GM12878 (cell line): Measurements from ENCODE around the gene PRDM16. TPM values are rescaled to one million over a fixed set of nuclear protein-coding genes. Genes with fewer than 3 reads are reported as not detected.

Experiments used
- ATAC-seq: fragments of 200-7000 bp; cut with Tn5 transposase; 3 replicates; pipeline ENCODE4 v1.9.1; 2020; ENCODE audit warnings: mild to moderate bottlenecking, moderate library complexity
- BruUV-seq: library from RNA; stranded (reverse); fragments of 400-500 nt; replicated peaks from 2 replicates; lab custom pipeline; 2021; lab: Mats Ljungman, UMichigan
- CTCF ChIA-PET: fragments of 300-600 bp; sonication (Branson Sonifier 250); formaldehyde crosslinking; extraction: SDS; loops from one replicate; lab custom pipeline; 2021; ENCODE audit warnings: inconsistent platforms; lab: Yijun Ruan, JAX
- POLR2A ChIA-PET: fragments of 350-600 bp; formaldehyde crosslinking; extraction: SDS; loops from one replicate; lab custom pipeline; 2021; ENCODE audit warnings: inconsistent platforms; lab: Charles Lee
- RAD21 ChIA-PET: fragments of 300-600 bp; sonication (Branson Sonifier 250); formaldehyde crosslinking; loops from one replicate; lab custom pipeline; 2023; ENCODE audit warnings: antibody characterized with exemption; ENCODE audit not compliant: unreplicated experiment; lab: Charles Lee
- SMC1A ChIA-PET: fragments of 300-600 bp; sonication (Branson Sonifier 250); formaldehyde crosslinking; loops from one replicate; lab custom pipeline; 2023; ENCODE audit not compliant: unreplicated experiment, uncharacterized antibody; lab: Charles Lee
- DNase-seq: peaks from one replicate; pipeline ENCODE4 v3.0.0-alpha.2; 2011; ENCODE audit warnings: low read depth, low spot score
- FAIRE-seq: peaks from 3 replicates; lab custom pipeline; 2011; peaks lifted over from hg19 to GRCh38; lab: Jason Lieb, UNC
- H2AFZ ChIP-seq: 2 replicates; pipeline ENCODE4 v1.6.0; 2011; ENCODE audit warnings: low read depth, low read length, control low read depth; ENCODE audit not compliant: control insufficient read depth
- H3K27ac ChIP-seq: 2 replicates; pipeline ENCODE4 v1.5.1; 2011; ENCODE audit warnings: control low read depth; ENCODE audit not compliant: control insufficient read depth, insufficient read depth
- H3K27me3 ChIP-seq, 2 experiments: replicated peaks in 1 of 2; 2 replicates each; pipeline versions ENCODE4 v1.6.0 to v1.6.1; 2011; ENCODE audit warnings: low read length in 1 of 2; ENCODE audit not compliant: control insufficient read depth in 2 of 2, insufficient read depth in 2 of 2
- H3K36me3 ChIP-seq, 2 experiments: 2 replicates each; pipeline ENCODE4 v1.5.1; 2011; ENCODE audit warnings: low read length in 1 of 2; ENCODE audit not compliant: control insufficient read depth in 2 of 2, insufficient read depth in 2 of 2
- H3K4me1 ChIP-seq: 2 replicates; pipeline ENCODE4 v1.6.1; 2011; ENCODE audit warnings: mild to moderate bottlenecking, low read length, moderate library complexity, mixed read lengths; ENCODE audit not compliant: control insufficient read depth, insufficient read depth
- H3K4me2 ChIP-seq: 2 replicates; pipeline ENCODE4 v1.6.0; 2011; ENCODE audit warnings: control low read depth; ENCODE audit not compliant: control insufficient read depth, insufficient read depth
- H3K4me3 ChIP-seq: fragments of 200-600 bp; sonication (generic); 2 replicates; pipeline ENCODE4 v1.5.1; 2016
- H3K79me2 ChIP-seq: 2 replicates; pipeline ENCODE4 v1.6.0; 2011; ENCODE audit warnings: low read length; ENCODE audit not compliant: control insufficient read depth, insufficient read depth
- H3K9ac ChIP-seq: 2 replicates; pipeline ENCODE4 v1.8.0; 2011; ENCODE audit warnings: low read length, control low read depth, mixed read lengths; ENCODE audit not compliant: control insufficient read depth, insufficient read depth
- H3K9me3 ChIP-seq: replicated peaks from 3 replicates; pipeline ENCODE4 v1.5.1; 2011; ENCODE audit warnings: mild to moderate bottlenecking, low read length; ENCODE audit not compliant: control insufficient read depth, insufficient read depth
- H4K20me1 ChIP-seq: 2 replicates; pipeline ENCODE4 v1.6.0; 2011; ENCODE audit not compliant: control insufficient read depth, insufficient read depth
- FOXK2 ChIP-seq: fragments of 450-650 bp; IDR thresholded peaks from 2 replicates; pipeline ENCODE4 v1.6.1; 2017; ENCODE audit warnings: mild to moderate bottlenecking, moderate library complexity
- JUND ChIP-seq: IDR thresholded peaks from 2 replicates; pipeline ENCODE4 v1.6.1; 2012; ENCODE audit warnings: low read depth, mild to moderate bottlenecking, low read length, improper control_type of control experiment, moderate library complexity
- MLLT1 ChIP-seq: fragments of 450-650 bp; IDR thresholded peaks from 2 replicates; pipeline ENCODE4 v1.6.1; 2016; ENCODE audit warnings: mild to moderate bottlenecking
- POLR2AphosphoS5 ChIP-seq: IDR thresholded peaks from 2 replicates; pipeline ENCODE4 v1.6.1; 2011; ENCODE audit warnings: mild to moderate bottlenecking, low read length, inconsistent platforms
- PRDM15 ChIP-seq: fragments of 450-650 bp; formaldehyde crosslinking; IDR thresholded peaks from 2 replicates; pipeline ENCODE4 v1.4.0; 2020; ENCODE audit warnings: mild to moderate bottlenecking, moderate library complexity
- RCOR1 ChIP-seq: conservative IDR thresholded peaks from 2 replicates; pipeline ENCODE4 v1.6.1; 2012; ENCODE audit warnings: low read depth, low read length, improper control_type of control experiment
- RELA ChIP-seq: fragments of 450-650 bp; IDR thresholded peaks from 2 replicates; pipeline ENCODE4 v1.8.0; 2014; ENCODE audit warnings: borderline replicate concordance; ENCODE audit not compliant: partially characterized antibody
- SIN3A ChIP-seq: IDR thresholded peaks from 2 replicates; pipeline ENCODE4 v1.6.1; 2012; ENCODE audit warnings: low read depth, low read length, improper control_type of control experiment
- SP1 ChIP-seq: IDR thresholded peaks from one replicate; pipeline ENCODE4 v1.6.1; 2011; ENCODE audit warnings: low read depth, low read length
- SREBF1 ChIP-seq: IDR thresholded peaks from 2 replicates; pipeline ENCODE4 v1.6.1; 2012; ENCODE audit warnings: mild to moderate bottlenecking, low read length
- ZBTB40 ChIP-seq: fragments of 450-650 bp; IDR thresholded peaks from 2 replicates; pipeline ENCODE4 v1.6.1; 2016; ENCODE audit warnings: mild to moderate bottlenecking, moderate library complexity, borderline replicate concordance
- ZZZ3 ChIP-seq: IDR thresholded peaks from 2 replicates; pipeline ENCODE4 v1.6.1; 2011; ENCODE audit warnings: low read depth; ENCODE audit not compliant: control insufficient read depth, insufficient read length
- WGBS: methylation state at CpG from one replicate; pipeline ENCODE4 v1.1.6; 2016; ENCODE audit warnings: low lambda C conversion rate; ENCODE audit not compliant: insufficient replicate concordance, insufficient coverage; ENCODE audit errors: missing lambda C conversion rate; 5-methylcytosine and 5-hydroxymethylcytosine counted together
- in situ Hi-C: fragments of 300-500 bp; cut with MboI; formaldehyde crosslinking; loops from 9 replicates; pipeline ENCODE4 v1.14.3; 2018; ENCODE audit warnings: mixed read lengths
- intact Hi-C: fragments of 100-400 bp; cut with micrococcal nuclease; formaldehyde crosslinking; loops from one replicate; pipeline ENCODE4 v1.14.2; 2022; ENCODE audit not compliant: unreplicated experiment
- polyA plus RNA-seq, 11 experiments: library from polyadenylated mRNA; depleted of rRNA in 4 of 11; unstranded in 6 of 11; stranded (reverse) in 5 of 11; fragments of >200 nt; fragmentation: Nextera tagmentation in 4 of 11; fragmentation: Illumina TruSeq in 1 of 11; extraction: Ambion mirVana in 4 of 11; extraction: Trizol in 1 of 11; gene quantifications; 1 replicate in 1 of 11; 2 replicates in 10 of 11; pipeline versions ENCODE4 v1.2.1 to v1.2.3, GENCODE V29; 2011 to 2016; ENCODE audit warnings: inconsistent platforms in 2 of 11, missing spikeins in 2 of 11, low read depth in 1 of 11
- total RNA-seq, 4 experiments: library from RNA; depleted of rRNA in 3 of 4; stranded (reverse); fragments of >200 nt in 3 of 4; fragmentation: Illumina TruSeq in 1 of 4; extraction: Trizol in 1 of 4; gene quantifications; 2 replicates each; pipeline versions ENCODE4 v1.2.1 to v1.2.3, GENCODE V29; 2013 to 2021

Gene PRDM16
- total and polyA plus RNA-seq, 10 of the 15 experiments (the other 5 are each of a cell fraction or from before 2014, with no cell fraction given), result 0.03 TPM; not detected in 9

GRCh38 chr1:3386205-3387002 lies 317.4 kb downstream of the PRDM16 start:
- DNase-seq (no peak), FAIRE-seq (no peak), ATAC-seq (no peak)
- H3K36me3 ChIP-seq, result no peaks in the 10 kb centered on the region
- H3K4me1 ChIP-seq, result no peaks in the 10 kb centered on the region
- H3K9me3 ChIP-seq, result no peaks in the 10 kb centered on the region
- RAD21 ChIA-PET, result no interaction called here
- 44% methylated on average over 23 of the region's 23 CpGs for WGBS
- H3K79me2 ChIP-seq, result no peaks in the 10 kb centered on the region
- H3K27ac ChIP-seq, result no peak overlapping the region
- CTCF ChIA-PET, result no interaction called here
- SMC1A ChIA-PET, result no interaction called here
- TF ChIP-seq PRDM15 (no peak), SP1 (no peak), ZZZ3 (no peak), SIN3A (no peak), ZBTB40 (no peak), FOXK2 (no peak), MLLT1 (no peak), RCOR1 (no peak), SREBF1 (no peak), POLR2AphosphoS5 (no peak), JUND (no peak), RELA (no peak)
- no TSS peak for BruUV-seq
- no peaks in the 10 kb centered on the region for H4K20me1 ChIP-seq
- POLR2A ChIA-PET, result no interaction called here
- in situ Hi-C loops, result no loop called here
- H3K27me3 ChIP-seq, result no peaks in the 10 kb centered on the region; a peak in 1 of 4 replicates
- H3K4me3 ChIP-seq, result no peak overlapping the region
- intact Hi-C loops, result no loop called here
- no peak overlapping the region for H3K4me2 ChIP-seq
- no peak overlapping the region for H2AFZ ChIP-seq
- H3K9ac ChIP-seq, result no peak overlapping the region
